ENCODE measurements around the gene KCTD14. TPM values are rescaled to one million over a fixed set of nuclear protein-coding genes. Genes with fewer than 3 reads are reported as not detected.

The KCTD14 gene
- total and polyA plus RNA-seq, 9 of the 15 experiments (the other 6 are each of a cell fraction or from before 2014, with no cell fraction given) = 0.04 to 0.30 (median 0.11) TPM; not detected in 2

DNA sequence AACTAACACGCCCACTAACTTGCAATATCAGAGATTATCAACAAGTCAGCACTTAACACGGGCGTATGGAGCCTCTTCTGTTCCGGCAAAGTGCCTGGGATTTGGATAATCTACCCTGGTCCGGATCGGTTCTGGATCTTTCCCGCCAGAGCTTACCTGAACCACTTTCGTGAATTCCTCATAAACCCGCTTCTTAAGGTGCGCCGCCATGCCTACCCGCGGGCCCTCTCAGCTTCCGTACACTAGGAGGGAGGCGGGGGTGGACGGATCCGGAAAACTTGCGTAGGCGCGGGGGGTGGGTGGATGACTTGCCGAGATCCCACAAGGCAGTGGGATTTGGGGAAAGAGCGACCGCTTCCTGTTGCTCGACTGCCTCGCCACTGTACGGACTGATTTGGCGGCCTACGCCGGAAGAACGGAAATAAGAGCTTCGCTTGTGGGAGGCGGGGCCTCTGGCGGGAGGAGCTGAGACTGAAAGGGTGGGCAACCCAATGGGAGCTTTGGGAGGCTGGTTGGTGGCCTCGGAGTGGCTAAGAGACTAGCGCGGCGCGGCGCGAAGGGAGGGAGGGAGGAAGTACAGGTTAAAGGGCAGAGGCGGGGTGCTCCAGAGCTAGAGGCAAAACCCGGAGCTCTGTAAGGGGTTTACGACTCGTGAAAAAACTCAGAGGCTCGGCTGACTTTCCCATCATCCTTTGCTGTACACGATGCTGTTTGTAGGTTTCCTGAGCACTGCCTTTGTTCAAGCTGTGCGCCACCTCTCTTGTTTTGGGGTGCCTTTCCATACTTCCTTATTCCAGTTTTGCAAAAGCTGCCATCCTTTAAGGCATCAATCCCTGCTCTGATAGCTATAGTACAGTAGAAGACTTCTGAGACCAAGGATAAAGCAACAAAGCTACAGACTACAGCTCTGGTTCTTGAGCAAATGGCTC is 28.4 kb downstream of the KCTD14 start, which contains the start of gene INTS4 (continued):
- peak; percentile 93 for TF ChIP-seq TOE1 (IDR thresholded peaks at IDR 0.05; ENCODE audit: borderline replicate concordance)
- no peak for TF ChIP-seq TOE1 (CRISPR knock-in tag; IDR thresholded peaks at IDR 0.05; ENCODE audit: borderline replicate concordance, low read depth)
- TF ChIP-seq, protein P1, sequence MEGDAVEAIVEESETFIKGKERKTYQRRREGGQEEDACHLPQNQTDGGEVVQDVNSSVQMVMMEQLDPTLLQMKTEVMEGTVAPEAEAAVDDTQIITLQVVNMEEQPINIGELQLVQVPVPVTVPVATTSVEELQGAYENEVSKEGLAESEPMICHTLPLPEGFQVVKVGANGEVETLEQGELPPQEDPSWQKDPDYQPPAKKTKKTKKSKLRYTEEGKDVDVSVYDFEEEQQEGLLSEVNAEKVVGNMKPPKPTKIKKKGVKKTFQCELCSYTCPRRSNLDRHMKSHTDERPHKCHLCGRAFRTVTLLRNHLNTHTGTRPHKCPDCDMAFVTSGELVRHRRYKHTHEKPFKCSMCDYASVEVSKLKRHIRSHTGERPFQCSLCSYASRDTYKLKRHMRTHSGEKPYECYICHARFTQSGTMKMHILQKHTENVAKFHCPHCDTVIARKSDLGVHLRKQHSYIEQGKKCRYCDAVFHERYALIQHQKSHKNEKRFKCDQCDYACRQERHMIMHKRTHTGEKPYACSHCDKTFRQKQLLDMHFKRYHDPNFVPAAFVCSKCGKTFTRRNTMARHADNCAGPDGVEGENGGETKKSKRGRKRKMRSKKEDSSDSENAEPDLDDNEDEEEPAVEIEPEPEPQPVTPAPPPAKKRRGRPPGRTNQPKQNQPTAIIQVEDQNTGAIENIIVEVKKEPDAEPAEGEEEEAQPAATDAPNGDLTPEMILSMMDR (IDR thresholded peaks at IDR 0.05 in 2 of 3, conservative IDR thresholded peaks at IDR 0.05 in 1 of 3; ENCODE audit: insufficient read depth in 2 of 3, low read depth in 1 of 3, low read length in 3 of 3) = peak in 1 of 3 experiments; percentile 13; a peak in 1 of 6 replicates
- TF ChIP-seq, protein P2, sequence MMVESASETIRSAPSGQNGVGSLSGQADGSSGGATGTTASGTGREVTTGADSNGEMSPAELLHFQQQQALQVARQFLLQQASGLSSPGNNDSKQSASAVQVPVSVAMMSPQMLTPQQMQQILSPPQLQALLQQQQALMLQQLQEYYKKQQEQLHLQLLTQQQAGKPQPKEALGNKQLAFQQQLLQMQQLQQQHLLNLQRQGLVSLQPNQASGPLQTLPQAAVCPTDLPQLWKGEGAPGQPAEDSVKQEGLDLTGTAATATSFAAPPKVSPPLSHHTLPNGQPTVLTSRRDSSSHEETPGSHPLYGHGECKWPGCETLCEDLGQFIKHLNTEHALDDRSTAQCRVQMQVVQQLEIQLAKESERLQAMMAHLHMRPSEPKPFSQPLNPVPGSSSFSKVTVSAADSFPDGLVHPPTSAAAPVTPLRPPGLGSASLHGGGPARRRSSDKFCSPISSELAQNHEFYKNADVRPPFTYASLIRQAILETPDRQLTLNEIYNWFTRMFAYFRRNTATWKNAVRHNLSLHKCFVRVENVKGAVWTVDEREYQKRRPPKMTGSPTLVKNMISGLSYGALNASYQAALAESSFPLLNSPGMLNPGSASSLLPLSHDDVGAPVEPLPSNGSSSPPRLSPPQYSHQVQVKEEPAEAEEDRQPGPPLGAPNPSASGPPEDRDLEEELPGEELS (CRISPR knock-in tag; IDR thresholded peaks at IDR 0.05; ENCODE audit: borderline replicate concordance) = peak; percentile 78; the same call in 1 of the 2 replicates
- TF ChIP-seq POLR2A (conservative IDR thresholded peaks at IDR 0.05) = peak; percentile 80
- TF ChIP-seq BMI1 (IDR thresholded peaks at IDR 0.05; ENCODE audit: low read length) = no peak
- TF ChIP-seq HMG20A (CRISPR knock-in tag; conservative IDR thresholded peaks at IDR 0.05) = no peak
- no peak for TF ChIP-seq SMAD2 (IDR thresholded peaks at IDR 0.05; ENCODE audit: low read depth, low read length)
- 0 out of 2 replicates have a peak, but pooled peaks have one; percentile 37 for TF ChIP-seq HDAC8 (tag; IDR thresholded peaks at IDR 0.05)
- TF ChIP-seq IRF2 (CRISPR knock-in tag; IDR thresholded peaks at IDR 0.05) = no peak
- TF ChIP-seq FOXP1 (CRISPR knock-in tag; IDR thresholded peaks at IDR 0.05) = peak; percentile 84
- peak; percentile 93 for TF ChIP-seq ZNF384 (IDR thresholded peaks at IDR 0.05; ENCODE audit: low read depth, low read length)
- peak; percentile 90 for TF ChIP-seq EP400 (IDR thresholded peaks at IDR 0.05)
- TF ChIP-seq BDP1 (IDR thresholded peaks at IDR 0.05; ENCODE audit: insufficient read depth, insufficient read length) = no peak
- peak; percentile 90 for TF ChIP-seq FOS (IDR thresholded peaks at IDR 0.05; ENCODE audit: extremely low read depth, insufficient read length)
- TF ChIP-seq, protein P3, sequence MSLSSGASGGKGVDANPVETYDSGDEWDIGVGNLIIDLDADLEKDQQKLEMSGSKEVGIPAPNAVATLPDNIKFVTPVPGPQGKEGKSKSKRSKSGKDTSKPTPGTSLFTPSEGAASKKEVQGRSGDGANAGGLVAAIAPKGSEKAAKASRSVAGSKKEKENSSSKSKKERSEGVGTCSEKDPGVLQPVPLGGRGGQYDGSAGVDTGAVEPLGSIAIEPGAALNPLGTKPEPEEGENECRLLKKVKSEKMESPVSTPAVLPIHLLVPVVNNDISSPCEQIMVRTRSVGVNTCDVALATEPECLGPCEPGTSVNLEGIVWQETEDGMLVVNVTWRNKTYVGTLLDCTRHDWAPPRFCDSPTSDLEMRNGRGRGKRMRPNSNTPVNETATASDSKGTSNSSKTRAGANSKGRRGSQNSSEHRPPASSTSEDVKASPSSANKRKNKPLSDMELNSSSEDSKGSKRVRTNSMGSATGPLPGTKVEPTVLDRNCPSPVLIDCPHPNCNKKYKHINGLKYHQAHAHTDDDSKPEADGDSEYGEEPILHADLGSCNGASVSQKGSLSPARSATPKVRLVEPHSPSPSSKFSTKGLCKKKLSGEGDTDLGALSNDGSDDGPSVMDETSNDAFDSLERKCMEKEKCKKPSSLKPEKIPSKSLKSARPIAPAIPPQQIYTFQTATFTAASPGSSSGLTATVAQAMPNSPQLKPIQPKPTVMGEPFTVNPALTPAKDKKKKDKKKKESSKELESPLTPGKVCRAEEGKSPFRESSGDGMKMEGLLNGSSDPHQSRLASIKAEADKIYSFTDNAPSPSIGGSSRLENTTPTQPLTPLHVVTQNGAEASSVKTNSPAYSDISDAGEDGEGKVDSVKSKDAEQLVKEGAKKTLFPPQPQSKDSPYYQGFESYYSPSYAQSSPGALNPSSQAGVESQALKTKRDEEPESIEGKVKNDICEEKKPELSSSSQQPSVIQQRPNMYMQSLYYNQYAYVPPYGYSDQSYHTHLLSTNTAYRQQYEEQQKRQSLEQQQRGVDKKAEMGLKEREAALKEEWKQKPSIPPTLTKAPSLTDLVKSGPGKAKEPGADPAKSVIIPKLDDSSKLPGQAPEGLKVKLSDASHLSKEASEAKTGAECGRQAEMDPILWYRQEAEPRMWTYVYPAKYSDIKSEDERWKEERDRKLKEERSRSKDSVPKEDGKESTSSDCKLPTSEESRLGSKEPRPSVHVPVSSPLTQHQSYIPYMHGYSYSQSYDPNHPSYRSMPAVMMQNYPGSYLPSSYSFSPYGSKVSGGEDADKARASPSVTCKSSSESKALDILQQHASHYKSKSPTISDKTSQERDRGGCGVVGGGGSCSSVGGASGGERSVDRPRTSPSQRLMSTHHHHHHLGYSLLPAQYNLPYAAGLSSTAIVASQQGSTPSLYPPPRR (CRISPR knock-in tag; IDR thresholded peaks at IDR 0.05; ENCODE audit: borderline replicate concordance) = peak; percentile 16; the same call in 1 of the 2 replicates
- peak; percentile 77 for TF ChIP-seq ZSCAN29 (IDR thresholded peaks at IDR 0.05)
- TF ChIP-seq NRF1 (conservative IDR thresholded peaks at IDR 0.05 in 1 of 2, IDR thresholded peaks at IDR 0.05 in 1 of 2) = peak; percentile 81 to 83
- peak; percentile 95 for TF ChIP-seq MTA3 (IDR thresholded peaks at IDR 0.05; ENCODE audit: borderline replicate concordance)
- TF ChIP-seq MTF1 (CRISPR knock-in tag; IDR thresholded peaks at IDR 0.05; ENCODE audit: borderline replicate concordance) = no peak
